GM18498 (cell line): ENCODE data around the gene GPATCH2.
"Not testable (repeated sequence)": the region's sequence is repeated elsewhere in the genome, so short reads cannot be mapped to it uniquely, and the experiment has no call there.

Source experiments
- ATAC-seq: cut with Tn5 transposase; IDR thresholded peaks from one replicate; pipeline ENCODE4 v1.9.1; 2021; ENCODE audit warnings: mild to moderate bottlenecking, moderate library complexity; ENCODE audit not compliant: unreplicated experiment

Gene GPATCH2

GRCh38 chr1:217456261-217456660, 174.6 kb downstream of the GPATCH2 start:
- no peak for ATAC-seq

- ATAC-seq, result no peak
Measured at GRCh38 chr1:217453816-217454215, 177.1 kb downstream of the GPATCH2 start.

DNA sequence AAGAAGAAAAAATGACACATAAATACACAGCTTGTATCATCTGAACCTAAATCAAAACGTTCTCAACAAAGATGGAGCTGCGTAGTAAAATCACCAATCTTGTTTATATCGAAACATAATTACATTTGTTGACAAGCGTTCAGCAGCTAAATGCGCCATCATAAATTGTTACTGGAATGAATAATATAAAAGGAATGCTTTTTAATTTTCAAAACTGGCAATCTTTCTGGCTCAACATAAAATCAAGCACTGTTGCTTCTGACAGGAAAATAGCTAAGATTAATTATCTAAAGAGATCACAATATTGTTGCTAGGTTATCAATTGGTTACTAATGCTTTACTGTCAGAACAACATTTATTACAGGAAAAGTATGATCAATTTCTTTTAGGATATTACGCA, 181.5 kb downstream of the GPATCH2 start:
- ATAC-seq, result no peak

GRCh38 chr1:217443845-217444244, 187.0 kb downstream of the GPATCH2 start:
- no peak for ATAC-seq

DNA sequence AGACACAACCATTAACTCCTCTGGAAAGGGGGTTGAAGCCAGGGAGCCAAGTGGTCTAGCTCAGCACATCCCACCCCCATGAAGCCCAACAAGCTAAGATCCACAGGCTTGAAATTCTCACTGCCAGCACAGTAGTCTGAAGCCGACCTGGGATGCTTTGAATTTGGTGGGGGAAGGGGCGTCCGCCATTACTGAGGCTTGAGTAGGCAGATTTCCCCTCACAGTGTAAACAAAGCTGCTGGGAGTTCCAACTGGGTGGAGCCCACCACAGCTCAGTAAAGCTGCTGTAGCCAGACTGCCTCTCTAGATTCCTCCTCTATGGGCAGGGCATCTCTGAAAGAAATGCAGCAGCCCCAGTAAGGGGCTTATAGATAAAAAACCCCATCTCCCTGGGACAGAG, 193.5 kb downstream of the GPATCH2 start:
- no peak for ATAC-seq

GRCh38 chr1:217435204-217435603, 195.7 kb downstream of the GPATCH2 start:
- ATAC-seq, result no peak

DNA sequence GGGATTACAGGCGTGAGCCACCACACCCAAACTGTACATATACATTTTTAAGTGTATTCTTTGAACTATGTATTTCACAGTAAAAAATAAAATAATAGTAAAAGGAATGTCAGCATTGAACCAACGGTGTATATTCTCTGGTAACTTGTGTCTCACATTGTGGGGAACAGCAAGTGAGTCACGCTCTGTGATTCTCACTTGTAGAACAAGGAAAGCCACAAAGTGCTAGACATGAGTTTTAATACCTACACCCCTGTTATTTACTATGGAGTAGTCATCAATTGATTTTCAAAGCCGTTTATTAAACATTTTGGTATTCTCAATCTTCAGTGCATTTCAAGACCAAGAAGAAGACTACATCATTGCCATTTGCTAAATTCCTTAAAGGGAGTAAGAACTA, 197.2 kb downstream of the GPATCH2 start:
- no peak for ATAC-seq

- no peak for ATAC-seq
Measured at GRCh38 chr1:217432339-217432738, 198.6 kb downstream of the GPATCH2 start.

GRCh38 chr1:217431395-217431794, 199.5 kb downstream of the GPATCH2 start:
- ATAC-seq, result no peak

GRCh38 chr1:217425422-217425821, 205.5 kb downstream of the GPATCH2 start:
- no peak for ATAC-seq

- no peak for ATAC-seq
Measured at GRCh38 chr1:217419194-217419551, 211.7 kb downstream of the GPATCH2 start.

DNA sequence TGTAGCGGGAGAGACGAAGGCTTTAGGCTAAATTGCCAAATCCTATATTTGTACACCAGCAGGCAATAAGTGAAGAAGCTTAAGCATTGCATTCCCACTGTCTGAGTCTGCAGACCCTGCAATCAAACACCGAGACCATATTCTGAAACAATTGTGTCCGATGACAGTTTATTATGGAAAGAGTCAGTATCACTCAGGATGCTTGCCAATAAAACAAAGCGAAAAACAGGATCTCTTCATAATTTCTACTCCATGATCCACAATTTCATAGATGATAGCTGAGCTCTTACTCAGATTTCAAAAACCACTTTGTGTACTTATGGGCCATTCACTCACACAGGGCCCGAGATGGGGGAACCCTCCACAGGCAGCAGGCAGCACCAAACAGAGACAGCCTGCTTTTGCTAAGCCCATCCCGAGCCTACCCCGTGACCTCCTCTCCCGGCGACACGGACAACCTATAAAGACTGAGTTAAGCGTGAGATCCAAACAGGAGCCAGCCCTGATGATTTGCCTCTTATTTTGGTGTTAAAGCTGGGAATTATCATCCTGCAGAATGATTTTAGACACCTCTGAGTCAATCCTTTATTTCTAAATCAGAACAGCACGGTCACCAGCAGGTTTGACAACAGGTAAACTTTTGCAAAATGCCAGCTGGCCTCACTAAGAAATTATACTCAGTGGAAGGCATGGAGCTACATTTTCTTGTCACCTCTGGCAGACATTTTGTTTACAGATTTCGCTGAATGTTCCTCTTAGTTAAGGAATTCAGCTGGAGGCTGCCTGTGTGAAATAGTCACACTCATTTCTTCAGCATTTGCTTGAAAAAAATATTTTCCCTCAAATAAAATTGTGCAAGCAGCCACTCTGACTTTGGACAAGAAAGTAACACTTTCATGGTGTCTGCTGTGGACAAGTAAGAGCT, 212.4 kb downstream of the GPATCH2 start:
- ATAC-seq, result no peak

- no peak for ATAC-seq
Measured at GRCh38 chr1:217417363-217417762, 213.5 kb downstream of the GPATCH2 start.

GRCh38 chr1:217407534-217408001, 223.3 kb downstream of the GPATCH2 start:
- no peak for ATAC-seq

DNA sequence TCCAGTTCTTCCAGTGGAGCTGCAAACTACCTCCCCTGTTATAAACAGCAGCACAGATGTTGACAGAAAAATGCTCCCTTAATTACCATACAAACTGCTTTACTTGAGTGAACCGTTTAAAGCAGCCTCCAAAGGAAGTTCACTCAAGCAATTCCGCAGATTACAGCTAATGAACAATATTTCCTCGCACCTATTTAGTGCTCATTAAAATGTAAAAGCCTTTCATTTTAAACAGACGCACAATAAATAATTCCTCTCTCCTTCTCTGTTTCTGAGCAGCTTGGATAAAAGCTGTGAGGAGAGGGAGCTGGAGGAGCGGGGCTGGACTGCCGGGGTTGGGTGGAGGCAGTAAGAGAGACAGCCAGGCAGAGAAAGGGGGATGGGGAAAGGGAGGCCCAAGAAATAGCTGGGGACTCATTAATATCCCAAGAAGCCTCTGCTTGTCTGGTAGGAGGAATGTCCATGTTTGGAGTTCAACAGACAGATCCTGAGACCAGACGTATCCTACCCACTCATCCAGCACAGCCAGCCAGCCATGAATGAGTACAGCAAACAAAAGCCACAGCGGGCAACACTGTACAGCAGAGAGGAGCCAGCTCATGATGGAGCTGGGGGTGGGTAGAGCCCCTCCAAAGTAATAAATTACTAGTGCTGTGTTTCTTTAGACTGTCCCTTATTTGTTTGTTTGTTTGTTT, 227.7 kb downstream of the GPATCH2 start:
- no peak for ATAC-seq

DNA sequence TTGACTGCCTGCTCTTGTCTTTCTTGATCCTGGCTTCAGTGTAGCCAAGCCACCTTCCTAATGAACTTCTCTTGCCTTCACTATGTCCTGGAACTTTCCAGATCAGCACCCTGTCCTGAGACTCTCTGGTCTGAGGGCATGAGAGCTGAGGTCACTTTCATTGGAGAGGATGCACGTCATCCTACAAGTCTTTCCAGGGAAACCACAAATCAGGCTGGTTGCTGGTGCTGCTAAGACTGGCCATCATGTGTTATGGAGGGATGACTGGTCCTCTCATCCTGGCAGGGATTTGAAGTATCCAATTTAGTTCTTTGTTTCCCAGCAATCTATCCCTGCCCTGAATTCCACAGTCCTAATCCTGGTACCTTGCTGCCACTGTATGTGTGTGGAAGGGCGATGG, 228.6 kb downstream of the GPATCH2 start:
- ATAC-seq, result no peak

DNA sequence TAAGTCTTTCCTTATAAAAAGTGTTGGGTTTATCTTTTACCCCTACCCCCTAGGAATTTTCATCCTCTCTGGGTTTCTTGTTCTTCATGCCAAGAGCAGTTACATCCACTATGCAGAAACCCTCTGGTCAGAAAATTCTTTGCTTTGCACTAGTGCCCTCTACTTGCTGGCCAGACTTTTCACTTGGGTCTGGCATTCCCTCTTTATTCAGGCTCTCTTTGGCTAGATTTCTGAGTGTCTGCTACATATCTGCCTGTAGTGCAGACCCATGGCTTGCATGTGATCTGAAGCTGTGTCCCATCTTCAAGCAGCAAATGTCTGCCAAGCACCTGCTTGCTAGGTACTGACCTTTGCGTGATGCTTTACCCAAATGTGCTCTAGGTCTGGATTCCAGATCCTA, 237.0 kb downstream of the GPATCH2 start:
- ATAC-seq, result no peak

GRCh38 chr1:217392441-217392840, 238.4 kb downstream of the GPATCH2 start:
- ATAC-seq, result no peak

GRCh38 chr1:217389895-217390294, 241.0 kb downstream of the GPATCH2 start:
- ATAC-seq, result peak; percentile 57

- no peak for ATAC-seq
Measured at GRCh38 chr1:217388522-217389065, 242.3 kb downstream of the GPATCH2 start.

DNA sequence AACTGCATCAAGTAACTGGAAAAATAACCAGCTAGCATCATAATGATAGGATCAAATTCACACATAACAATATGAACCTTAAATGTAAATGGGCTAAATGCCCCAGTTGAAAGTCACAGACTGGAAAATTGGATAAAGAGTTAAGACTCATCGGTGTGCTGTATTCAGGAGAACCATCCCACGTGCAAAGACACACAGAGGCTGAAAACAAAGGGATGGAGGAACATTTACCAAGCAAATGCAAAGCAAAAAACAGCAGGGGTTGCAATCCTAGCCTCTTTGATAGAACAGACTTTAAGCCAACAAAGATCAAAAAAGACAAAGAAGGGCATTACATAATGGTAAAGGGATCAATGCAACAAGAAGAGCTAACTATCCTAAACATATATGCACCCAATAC, 249.1 kb downstream of the GPATCH2 start:
- not testable (repeated sequence) for ATAC-seq

DNA sequence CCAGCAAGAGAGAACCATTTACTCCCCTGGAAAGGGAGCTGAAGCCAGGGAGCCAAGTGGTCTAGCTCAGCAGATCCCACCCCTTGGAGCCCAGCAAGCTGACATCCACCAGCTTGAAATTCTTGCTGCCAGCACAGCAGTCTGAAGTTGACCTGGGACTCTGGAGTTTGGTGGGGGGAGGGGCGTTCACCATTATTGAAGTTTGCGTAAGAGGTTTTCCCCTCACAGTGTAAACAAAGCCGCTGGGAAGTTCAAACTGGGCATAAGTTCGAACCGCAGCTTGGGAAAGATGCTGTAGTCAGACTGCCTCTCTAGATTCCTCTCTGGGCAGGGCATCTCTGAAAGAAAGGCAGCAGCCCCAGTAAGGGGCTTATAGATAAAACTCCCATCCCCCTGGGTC, 251.1 kb downstream of the GPATCH2 start:
- not testable (repeated sequence) for ATAC-seq
